Posterior vena cava (tissue), 2 donors: Measurements from ENCODE around the gene MFSD2A. TPM values are rescaled to one million over a fixed set of nuclear protein-coding genes. Genes with fewer than 3 reads are reported as not detected.

ENCODE experiments used
- DNase-seq: peaks from one replicate; pipeline ENCODE4 v3.0.0-alpha.2; 2020; ENCODE audit warnings: low spot score
- intact Hi-C, 2 donors: fragments of 100-400 bp; cut with DNase I; formaldehyde crosslinking; loops; one replicate each; pipeline versions ENCODE4 v1.14.1 to v1.14.2; 2022 to 2023
- total RNA-seq, 2 donors: library from RNA; stranded (reverse); fragmentation: NEBNext Ultra II Directional; extraction: Animal tissue kit (Norgen Biotek cat#: 25700); gene quantifications; one replicate each; pipeline ENCODE4 v1.2.1, GENCODE V29; 2021
- donor health status: DM: yes; HTN: yes; CAD: no.
- donor health status: DM: yes; HTN: yes; CAD: no.

MFSD2A gene
- total RNA-seq, 2 donors from 2014 or later, result 0.69 to 1.4 TPM

DNA sequence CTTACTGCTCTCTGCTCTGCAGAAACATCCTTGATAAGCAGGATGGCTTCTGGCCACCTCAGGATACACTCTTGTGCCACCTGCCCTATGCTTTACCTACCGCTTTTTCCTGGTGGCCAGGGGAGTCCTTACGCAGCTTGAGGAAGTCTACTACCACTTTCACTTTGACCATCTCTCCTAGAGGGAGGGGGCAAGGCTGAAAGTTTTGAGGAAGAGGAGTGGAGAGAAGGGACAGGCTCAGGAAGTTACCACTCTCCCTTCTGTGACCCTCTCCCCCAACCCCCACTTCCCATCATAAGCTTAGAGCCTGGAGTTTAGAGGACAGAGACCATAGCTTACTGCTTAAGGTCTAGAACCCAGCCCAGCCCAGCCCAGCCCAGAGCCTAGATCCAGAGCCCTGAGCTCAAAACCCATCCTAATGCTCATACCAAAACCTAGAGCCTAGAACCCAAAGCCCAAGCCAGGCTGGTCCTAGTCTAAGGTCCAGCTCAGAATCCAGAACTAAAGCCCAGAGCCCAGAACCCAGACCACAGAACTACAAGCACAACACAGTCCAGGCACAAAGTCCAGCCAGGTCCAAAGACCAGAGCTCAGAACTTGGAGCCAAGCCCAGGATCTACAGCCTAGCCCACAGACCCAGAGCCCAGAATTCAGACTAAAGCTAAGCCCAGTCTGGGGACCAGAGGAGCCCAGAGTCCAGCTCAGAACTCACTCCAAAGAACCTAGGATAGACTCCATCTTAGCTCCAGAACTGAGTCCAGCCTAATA, 18.0 kb upstream of the MFSD2A start:
- intact Hi-C loops, result no loop called here
- no peak for DNase-seq

DNA sequence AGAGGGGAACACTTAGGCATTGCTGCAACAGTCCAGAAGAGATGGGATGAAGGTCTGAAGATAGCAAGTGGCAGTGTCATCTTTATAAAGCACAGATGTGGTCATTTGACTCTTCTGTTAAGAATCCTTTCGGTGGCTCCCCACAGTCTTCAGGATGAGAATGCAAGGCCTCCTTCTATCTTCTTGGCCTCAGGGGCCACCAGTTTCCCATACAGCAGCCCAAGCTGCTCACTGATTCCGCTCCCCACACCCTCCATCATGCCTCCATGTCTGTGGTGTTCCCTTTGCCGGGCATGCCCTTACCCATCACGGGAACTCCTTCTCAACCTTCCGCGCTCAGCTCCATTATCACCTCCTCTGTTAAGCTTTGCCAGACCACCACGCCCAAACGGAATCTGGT, 16.1 kb upstream of the MFSD2A start:
- intact Hi-C loops, result no loop called here
- no peak for DNase-seq

GRCh38 chr1:39940253-39940652, 14.7 kb upstream of the MFSD2A start:
- no peak for DNase-seq
- intact Hi-C loops, result no loop called here

GRCh38 chr1:39940980-39941871, 13.7 kb upstream of the MFSD2A start:
- intact Hi-C loops, result no loop called here
- no peak for DNase-seq

GRCh38 chr1:39943471-39944290, 11.3 kb upstream of the MFSD2A start:
- intact Hi-C loops, result no loop called here

DNA sequence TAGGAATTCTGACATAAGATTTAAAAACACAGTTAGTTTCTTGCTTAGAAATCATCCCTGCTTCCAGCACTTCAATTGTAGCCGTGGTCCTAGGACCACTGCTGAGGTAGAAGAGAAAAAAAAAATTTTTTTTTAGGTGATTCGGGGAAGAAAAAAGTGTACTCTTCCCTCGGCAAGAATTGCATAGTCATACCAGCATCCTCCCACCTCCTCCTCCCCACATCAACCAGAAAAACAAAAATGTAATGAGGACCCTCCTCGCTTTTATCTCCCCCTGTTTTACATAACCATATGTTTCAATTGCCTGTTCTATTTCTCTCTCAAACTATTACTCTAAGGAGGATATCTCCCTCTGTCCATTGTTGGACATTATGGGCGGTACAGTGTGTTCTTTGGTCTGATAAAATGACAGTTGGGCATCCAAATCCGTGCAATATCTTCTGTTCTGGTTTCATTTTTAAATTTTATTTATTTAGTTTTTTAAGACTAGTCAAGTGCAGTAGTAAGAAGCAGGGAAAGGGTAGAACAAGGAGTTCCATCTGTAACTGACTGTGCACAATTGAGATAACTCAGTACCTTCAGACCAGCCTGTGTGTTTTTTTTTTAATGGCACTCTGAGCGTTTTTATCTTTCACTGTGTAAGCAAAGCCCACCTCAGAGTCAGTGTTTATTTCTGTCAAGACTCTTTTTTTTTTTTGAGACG, 10.4 kb upstream of the MFSD2A start:
- intact Hi-C loops, result no loop called here
- no peak for DNase-seq

More at GRCh38 chr1:39943471-39944290, 11.3 kb upstream of the MFSD2A start:
- no peak for DNase-seq

DNA sequence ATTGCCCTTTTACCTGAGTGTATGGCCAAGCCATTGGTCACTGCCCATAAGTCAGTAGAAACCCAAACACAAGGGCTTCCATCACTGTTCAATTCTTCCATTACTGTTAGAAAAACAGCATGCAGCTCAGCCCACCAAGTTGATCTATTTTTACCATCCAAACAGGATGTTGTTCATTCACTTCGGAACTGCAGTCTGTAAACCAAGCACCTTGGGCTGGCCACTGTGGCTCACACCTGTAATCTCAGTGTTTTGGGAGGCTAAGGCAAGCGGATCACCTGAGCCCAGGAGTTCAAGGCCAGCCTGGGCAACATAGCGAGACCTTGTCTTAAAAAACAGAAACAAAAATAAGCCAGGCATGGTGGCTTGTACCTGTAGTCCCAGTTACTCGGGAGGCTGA, 8.7 kb upstream of the MFSD2A start:
- intact Hi-C loops, result no loop called here

GRCh38 chr1:39947260-39947659, 7.7 kb upstream of the MFSD2A start:
- intact Hi-C loops, result no loop called here
- DNase-seq, result no peak

More for the DNA sequence above, 8.7 kb upstream of the MFSD2A start:
- no peak for DNase-seq

DNA sequence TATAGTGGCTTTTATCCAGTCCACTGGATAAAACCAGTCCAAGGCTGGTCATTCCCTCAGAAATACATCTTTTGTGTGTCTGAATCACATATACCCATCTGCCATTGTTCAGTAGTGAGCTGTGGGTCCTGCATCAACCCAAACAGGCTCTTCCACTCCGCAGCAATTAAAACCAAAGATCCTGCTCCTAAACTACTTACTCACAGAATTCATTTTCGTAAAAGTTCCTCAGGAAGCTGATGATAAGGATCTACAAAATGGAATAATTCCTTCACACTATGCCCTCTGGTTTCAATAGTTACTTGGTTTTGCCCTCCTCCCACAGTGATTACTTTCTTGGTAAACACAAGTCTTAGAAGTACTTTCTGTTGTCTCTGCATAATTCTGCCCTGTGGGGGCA, 5.1 kb upstream of the MFSD2A start:
- DNase-seq, result no peak
- intact Hi-C loops, result no loop called here

GRCh38 chr1:39951926-39952325, 3.0 kb upstream of the MFSD2A start:
- intact Hi-C loops, result no loop called here
- no peak for DNase-seq

- intact Hi-C loops, result no loop called here
- no peak for DNase-seq
Measured at GRCh38 chr1:39952359-39953110, 2.4 kb upstream of the MFSD2A start.

DNA sequence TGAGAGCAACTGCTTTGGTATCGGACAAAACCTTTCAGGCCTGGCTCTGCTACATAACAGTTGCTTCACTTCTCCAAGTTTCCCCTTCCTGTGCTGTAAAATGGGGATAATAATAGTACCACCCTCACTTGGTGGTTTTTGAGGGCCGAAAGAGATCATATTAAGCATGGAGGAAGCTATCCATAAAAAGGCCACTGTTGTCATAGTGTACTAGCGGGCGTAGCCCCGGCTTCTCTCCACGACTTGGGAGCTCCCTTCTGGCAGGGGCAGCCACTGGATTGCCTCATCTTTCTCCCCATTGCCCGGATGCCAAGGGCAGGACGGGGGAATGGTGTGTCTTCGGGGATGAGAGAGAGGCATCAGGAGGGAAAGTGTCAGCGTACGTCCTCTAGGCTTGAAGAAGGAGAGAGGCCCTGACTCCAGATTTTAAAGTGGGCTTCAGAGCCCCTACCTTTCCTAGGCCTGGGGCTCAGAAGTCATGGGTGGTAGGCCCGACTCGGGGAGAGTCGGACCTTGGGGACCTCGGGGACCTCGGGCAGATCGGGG, 548 bp upstream of the MFSD2A start:
- intact Hi-C loops, result no loop called here

GRCh38 chr1:39955547-39956539, 898 bp downstream of the MFSD2A start:
- intact Hi-C loops, result no loop called here
- no peak for DNase-seq

More for the DNA sequence above, 548 bp upstream of the MFSD2A start:
- peak; percentile 83 for DNase-seq

DNA sequence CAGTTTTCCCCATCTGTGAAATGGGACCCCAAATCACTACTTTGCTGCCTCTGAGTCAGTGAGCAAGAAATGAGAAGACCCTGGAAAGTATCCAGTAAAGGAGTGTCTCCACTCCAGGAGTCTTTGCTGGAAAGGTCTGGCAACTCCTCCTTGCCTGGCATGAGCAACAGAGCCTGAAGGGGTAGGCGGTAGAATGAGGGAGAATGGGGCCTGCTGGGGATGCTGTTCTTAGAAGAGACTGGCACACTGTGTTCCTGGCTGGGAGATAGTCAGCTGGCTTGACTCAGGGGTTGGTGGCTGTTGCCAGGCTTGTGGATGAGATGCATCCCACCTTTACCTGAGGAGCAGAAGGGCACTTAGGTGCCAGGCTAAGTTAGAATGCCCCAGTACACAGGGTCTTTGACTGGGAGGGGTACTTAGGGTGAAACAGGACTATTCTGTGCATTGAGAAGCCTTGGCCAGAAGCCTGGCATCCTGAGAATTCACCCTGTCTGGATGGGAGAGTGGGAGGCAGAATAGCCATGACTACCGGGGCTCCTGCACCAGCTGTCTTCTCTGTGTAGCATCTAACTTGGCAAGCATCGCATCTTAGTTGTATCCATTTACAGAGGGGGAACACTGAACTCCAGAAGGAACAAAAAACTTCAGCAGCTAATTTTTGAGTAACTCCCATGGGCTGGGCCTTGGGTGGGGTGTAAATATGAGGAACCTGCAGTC, 2.5 kb downstream of the MFSD2A start:
- DNase-seq, result no peak
- intact Hi-C loops, result no loop called here

GRCh38 chr1:39958403-39959200, 3.7 kb downstream of the MFSD2A start:
- no peak for DNase-seq
- intact Hi-C loops, result no loop called here
